ENCODE results near the gene FABP7.

The FABP7 gene

GRCh38 chr6:122831511-122831910, 52.0 kb downstream of the FABP7 start:
- FAIRE-seq (no peak), DNase-seq (ENCODE audit: insufficient read length, low spot score) (no peak)

- FAIRE-seq (no peak), DNase-seq (ENCODE audit: insufficient read length, low spot score) (no peak)
Observed at GRCh38 chr6:122832459-122832858, 52.9 kb downstream of the FABP7 start.

- DNase-seq (ENCODE audit: insufficient read length, low spot score) (no peak), FAIRE-seq (no peak)
Observed at GRCh38 chr6:122833021-122833491, 53.5 kb downstream of the FABP7 start.

All from GM19239 (cell line).